NCI-H146 treated with DMSO at 0.1 percent for 48 hours (cell line): Measurements from ENCODE around the gene PPP1R9A.

Experiments
- DNase-seq: peaks from one replicate; lab custom pipeline; 2025; ENCODE audit not compliant: unreplicated experiment; lab: John Stamatoyannopoulos, UW

The PPP1R9A gene

GRCh38 chr7:94908323-94909178, 1.2 kb downstream of the PPP1R9A start:
- peak; percentile 36 for DNase-seq

- DNase-seq: no peak
These were observed 1.7 kb downstream of the PPP1R9A start for GRCh38 chr7:94909179-94909466.

- no peak for DNase-seq
These were observed 4.7 kb downstream of the PPP1R9A start for GRCh38 chr7:94912085-94912484.

GRCh38 chr7:94913391-94913790, 6.0 kb downstream of the PPP1R9A start:
- no peak for DNase-seq

- DNase-seq: no peak
These were observed 14.5 kb downstream of the PPP1R9A start for GRCh38 chr7:94921911-94922310.

GRCh38 chr7:94922457-94922856, 15.1 kb downstream of the PPP1R9A start:
- DNase-seq: no peak

GRCh38 chr7:94923412-94923811, 16.0 kb downstream of the PPP1R9A start:
- DNase-seq: no peak

- DNase-seq: no peak
These were observed 20.8 kb downstream of the PPP1R9A start for GRCh38 chr7:94928168-94928707.

GRCh38 chr7:94933256-94933990, 26.0 kb downstream of the PPP1R9A start:
- DNase-seq: no peak

- no peak for DNase-seq
These were observed 32.0 kb downstream of the PPP1R9A start for GRCh38 chr7:94939395-94939794.

- DNase-seq: no peak
These were observed 32.8 kb downstream of the PPP1R9A start for GRCh38 chr7:94940241-94940640.

GRCh38 chr7:94941844-94942632, 34.6 kb downstream of the PPP1R9A start:
- DNase-seq: no peak

- DNase-seq: no peak
These were observed 35.7 kb downstream of the PPP1R9A start for GRCh38 chr7:94943134-94943533.

- no peak for DNase-seq
These were observed 42.1 kb downstream of the PPP1R9A start for GRCh38 chr7:94949532-94949931.

- no peak for DNase-seq
These were observed 48.4 kb downstream of the PPP1R9A start for GRCh38 chr7:94955807-94956206.

- no peak for DNase-seq
These were observed 49.7 kb downstream of the PPP1R9A start for GRCh38 chr7:94957061-94957460.

- DNase-seq: no peak
These were observed 55.3 kb downstream of the PPP1R9A start for GRCh38 chr7:94962661-94963060.

- DNase-seq: no peak
These were observed 62.2 kb downstream of the PPP1R9A start for GRCh38 chr7:94969434-94970084.

GRCh38 chr7:94970085-94970576, 62.7 kb downstream of the PPP1R9A start:
- no peak for DNase-seq

GRCh38 chr7:94971051-94971867, 63.9 kb downstream of the PPP1R9A start:
- no peak for DNase-seq
